HCT116 (cell line): ENCODE results near the gene RMP24.

Experiments used
- ATF3 ChIP-seq: IDR thresholded peaks from 2 replicates; pipeline ENCODE4 v1.6.1; 2012
- CEBPB ChIP-seq: IDR thresholded peaks from 2 replicates; pipeline ENCODE4 v1.6.1; 2012; ENCODE audit warnings: low read depth
- CTCF ChIP-seq, 3 experiments: fragments of 200-600 bp in 1 of 3; sonication (generic) in 1 of 3; IDR thresholded peaks in 2 of 3; conservative IDR thresholded peaks in 1 of 3; 2 replicates each; pipeline ENCODE4 v1.5.1; 2012 to 2017; ENCODE audit warnings: low read depth in 2 of 3, low read length in 2 of 3, antibody characterized with exemption in 1 of 3, borderline replicate concordance in 1 of 3, control low read depth in 1 of 3, mild to moderate bottlenecking in 1 of 3, mixed read lengths in 1 of 3, mixed run types in 1 of 3, moderate library complexity in 1 of 3; ENCODE audit not compliant: insufficient read depth in 1 of 3
- EZH2 ChIP-seq: fragments of 200-600 bp; sonication (generic); IDR thresholded peaks from 2 replicates; pipeline ENCODE4 v1.6.1; 2017; ENCODE audit warnings: antibody characterized with exemption, mixed run types
- EZH2phosphoT487 ChIP-seq: fragments of 200-600 bp; IDR thresholded peaks from 2 replicates; pipeline ENCODE4 v1.6.1; 2018; ENCODE audit warnings: antibody characterized with exemption, borderline replicate concordance
- JUND ChIP-seq: IDR thresholded peaks from 2 replicates; pipeline ENCODE4 v1.6.1; 2012
- MAX ChIP-seq: IDR thresholded peaks from 2 replicates; pipeline ENCODE4 v1.6.1; 2012
- POLR2A ChIP-seq: IDR thresholded peaks from 2 replicates; pipeline ENCODE4 v1.7.0; 2011; ENCODE audit warnings: borderline replicate concordance; ENCODE audit not compliant: insufficient read depth, insufficient read length; ENCODE audit errors: extremely low read depth
- POLR2AphosphoS5 ChIP-seq: IDR thresholded peaks from 2 replicates; pipeline ENCODE4 v1.6.1; 2011; ENCODE audit warnings: mild to moderate bottlenecking, low read depth, low read length, moderate library complexity
- SP1 ChIP-seq: IDR thresholded peaks from 2 replicates; pipeline ENCODE4 v1.6.1; 2012; ENCODE audit warnings: low read depth
- SRF ChIP-seq: IDR thresholded peaks from 2 replicates; pipeline ENCODE4 v1.6.1; 2012; ENCODE audit warnings: low read depth
- YY1 ChIP-seq: IDR thresholded peaks from 2 replicates; pipeline ENCODE4 v1.6.1; 2011; ENCODE audit warnings: low read length, low read depth, moderate library complexity, mild to moderate bottlenecking; ENCODE audit not compliant: insufficient replicate concordance; ENCODE audit errors: extremely low read depth
- ZFX ChIP-seq: fragments of 450-650 bp; IDR thresholded peaks from 2 replicates; pipeline ENCODE4 v1.6.1; 2017

- TF ChIP-seq CTCF (IDR thresholded peaks at IDR 0.05 in 2 of 3, conservative IDR thresholded peaks at IDR 0.05 in 1 of 3; ENCODE audit: borderline replicate concordance in 1 of 3, insufficient read depth in 1 of 3, low read depth in 2 of 3, low read length in 2 of 3) (no peak), YY1 (no peak), POLR2A (no peak), EZH2 (no peak), ATF3 (no peak), MAX (no peak), SRF (no peak), SP1 (no peak), CEBPB (no peak), POLR2AphosphoS5 (no peak), EZH2phosphoT487 (no peak), ZFX (no peak), JUND (no peak)
Measured at GRCh38 chr18:35983818-35984217, 11.3 kb downstream of the RMP24 start.
